Activated T-cell treated with anti-CD3 and anti-CD28 coated beads, Interleukin-2, amount 50 U/mL, for 4 hours (primary cell): Measurements from ENCODE around the gene BCORL1. TPM values are rescaled to one million over a fixed set of nuclear protein-coding genes. Genes with fewer than 3 reads are reported as not detected.

ENCODE experiments used
- ATAC-seq, 2 donors: fragments of 200-7000 bp; cut with Tn5 transposase; one replicate each; pipeline ENCODE4 v1.10.0; 2021
- DNase-seq: peaks from one replicate; pipeline ENCODE4 v3.0.0-alpha.2; 2020
- H3K27me3 Mint-ChIP-seq: one replicate; pipeline ENCODE4 v1.8.0; 2021; ENCODE audit warnings: low read depth, mixed read lengths
- H3K36me3 Mint-ChIP-seq: one replicate; pipeline ENCODE4 v1.8.0; 2022; ENCODE audit warnings: mixed read lengths; ENCODE audit not compliant: insufficient read depth
- H3K4me1 Mint-ChIP-seq: one replicate; pipeline ENCODE4 v1.8.0; 2021; ENCODE audit warnings: low read depth, mixed read lengths
- H3K4me3 Mint-ChIP-seq: one replicate; pipeline ENCODE4 v1.8.0; 2021; ENCODE audit warnings: mild to moderate bottlenecking, moderate library complexity, mixed read lengths
- H3K9me3 Mint-ChIP-seq: one replicate; pipeline ENCODE4 v1.8.0; 2021; ENCODE audit warnings: mixed read lengths
- total RNA-seq, 3 donors: library from RNA; stranded (reverse); gene quantifications; one replicate each; pipeline ENCODE4 v1.2.1, GENCODE V29; 2021

BCORL1 gene
- total RNA-seq, 3 donors from 2014 or later, result 7.9 to 9.0 (median 8.8) TPM

DNA sequence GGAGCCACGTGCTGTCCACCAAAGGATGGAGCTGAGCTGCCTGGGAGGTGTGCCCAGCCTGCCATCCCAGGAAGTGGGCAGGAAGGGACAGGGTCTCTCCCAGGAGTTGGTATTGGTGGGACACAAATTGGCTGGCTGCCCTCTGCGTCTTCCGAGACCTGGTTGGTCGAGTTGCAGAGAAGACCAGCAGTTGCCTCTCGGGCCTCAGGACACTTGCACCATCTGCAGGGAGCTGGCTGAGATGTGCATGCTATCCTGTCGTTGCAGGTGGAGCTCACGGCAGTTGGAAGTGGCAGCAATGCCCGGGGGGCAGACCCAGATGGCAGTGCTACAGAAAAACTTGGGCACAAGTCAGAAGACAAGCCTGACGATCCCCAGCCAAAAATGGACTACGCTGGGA lies 30.2 kb downstream of the BCORL1 start:
- ATAC-seq, result no peak
- no peak for DNase-seq
- H3K4me3 Mint-ChIP-seq, result no peak overlapping the region
- H3K4me1 Mint-ChIP-seq, result no peaks in the 10 kb centered on the region
- H3K9me3 Mint-ChIP-seq, result no peaks in the 10 kb centered on the region
- no peaks in the 10 kb centered on the region for H3K27me3 Mint-ChIP-seq
- peaks cover 4% of the 10 kb centered on the region for H3K36me3 Mint-ChIP-seq

DNA sequence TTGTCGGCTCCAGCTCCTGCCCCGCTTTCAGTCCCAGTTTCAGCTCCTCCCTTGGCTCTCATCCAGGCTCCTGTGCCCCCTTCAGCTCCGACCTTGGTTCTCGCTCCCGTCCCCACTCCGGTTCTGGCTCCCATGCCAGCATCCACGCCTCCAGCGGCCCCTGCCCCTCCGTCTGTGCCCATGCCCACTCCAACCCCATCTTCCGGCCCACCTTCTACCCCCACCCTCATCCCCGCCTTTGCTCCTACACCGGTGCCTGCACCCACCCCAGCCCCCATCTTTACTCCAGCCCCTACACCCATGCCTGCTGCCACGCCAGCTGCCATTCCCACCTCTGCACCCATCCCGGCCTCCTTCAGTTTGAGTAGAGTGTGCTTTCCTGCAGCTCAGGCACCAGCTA lies 31.2 kb downstream of the BCORL1 start:
- Mint-ChIP-seq H3K4me3 (no peak overlapping the region), H3K9me3 (no peaks in the 10 kb centered on the region), H3K27me3 (no peaks in the 10 kb centered on the region), H3K36me3 (peaks cover 4% of the 10 kb centered on the region), H3K4me1 (no peaks in the 10 kb centered on the region)
- ATAC-seq, result no peak
- no peak for DNase-seq

DNA sequence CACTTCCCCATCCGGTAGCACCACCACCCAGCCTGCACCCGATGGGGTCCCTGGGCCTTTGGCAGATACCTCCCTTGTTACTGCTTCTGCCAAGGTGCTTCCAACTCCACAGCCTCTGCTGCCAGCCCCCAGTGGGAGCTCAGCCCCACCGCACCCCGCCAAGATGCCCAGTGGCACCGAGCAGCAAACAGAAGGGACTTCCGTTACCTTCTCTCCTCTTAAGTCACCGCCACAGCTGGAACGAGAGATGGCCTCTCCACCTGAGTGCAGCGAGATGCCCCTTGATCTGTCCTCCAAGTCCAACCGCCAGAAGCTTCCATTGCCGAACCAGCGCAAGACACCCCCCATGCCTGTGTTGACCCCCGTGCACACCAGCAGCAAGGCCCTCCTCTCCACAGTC lies 31.9 kb downstream of the BCORL1 start:
- DNase-seq (no peak), ATAC-seq (no peak)
- Mint-ChIP-seq H3K36me3 (peaks cover 4% of the 10 kb centered on the region), H3K27me3 (no peaks in the 10 kb centered on the region), H3K9me3 (no peaks in the 10 kb centered on the region), H3K4me1 (no peaks in the 10 kb centered on the region), H3K4me3 (no peak overlapping the region)

DNA sequence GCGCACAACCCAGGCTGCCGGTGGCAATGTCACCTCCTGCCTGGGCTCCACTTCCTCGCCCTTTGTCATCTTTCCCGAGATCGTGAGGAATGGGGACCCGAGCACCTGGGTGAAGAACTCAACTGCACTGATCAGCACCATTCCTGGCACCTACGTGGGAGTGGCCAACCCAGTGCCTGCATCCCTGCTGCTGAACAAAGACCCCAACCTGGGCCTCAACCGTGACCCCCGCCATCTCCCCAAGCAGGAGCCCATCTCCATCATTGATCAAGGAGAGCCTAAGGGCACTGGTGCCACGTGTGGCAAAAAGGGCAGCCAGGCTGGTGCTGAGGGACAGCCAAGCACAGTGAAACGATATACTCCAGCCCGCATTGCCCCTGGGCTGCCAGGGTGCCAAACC lies 32.3 kb downstream of the BCORL1 start:
- no peak for DNase-seq
- H3K4me3 Mint-ChIP-seq, result no peak overlapping the region
- peaks cover 5% of the 10 kb centered on the region for H3K36me3 Mint-ChIP-seq
- H3K9me3 Mint-ChIP-seq, result no peaks in the 10 kb centered on the region
- no peaks in the 10 kb centered on the region for H3K27me3 Mint-ChIP-seq
- ATAC-seq, result no peak
- no peaks in the 10 kb centered on the region for H3K4me1 Mint-ChIP-seq

DNA sequence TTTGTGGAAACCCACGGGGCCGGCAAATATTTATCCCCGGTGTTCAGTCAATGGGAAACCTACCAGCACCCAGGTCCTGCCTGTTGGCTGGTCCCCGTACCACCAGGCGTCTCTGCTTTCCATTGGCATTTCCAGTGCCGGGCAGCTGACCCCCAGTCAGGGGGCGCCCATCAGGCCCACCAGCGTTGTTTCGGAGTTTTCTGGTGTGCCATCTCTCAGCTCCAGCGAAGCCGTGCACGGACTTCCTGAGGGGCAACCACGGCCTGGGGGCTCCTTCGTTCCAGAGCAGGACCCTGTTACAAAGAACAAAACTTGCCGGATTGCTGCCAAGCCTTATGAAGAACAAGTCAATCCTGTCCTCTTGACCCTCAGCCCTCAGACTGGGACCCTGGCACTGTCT lies 32.7 kb downstream of the BCORL1 start:
- DNase-seq (no peak), ATAC-seq (no peak)
- Mint-ChIP-seq H3K4me3 (no peak overlapping the region), H3K9me3 (no peaks in the 10 kb centered on the region), H3K27me3 (no peaks in the 10 kb centered on the region), H3K4me1 (no peaks in the 10 kb centered on the region), H3K36me3 (peaks cover 6% of the 10 kb centered on the region)

DNA sequence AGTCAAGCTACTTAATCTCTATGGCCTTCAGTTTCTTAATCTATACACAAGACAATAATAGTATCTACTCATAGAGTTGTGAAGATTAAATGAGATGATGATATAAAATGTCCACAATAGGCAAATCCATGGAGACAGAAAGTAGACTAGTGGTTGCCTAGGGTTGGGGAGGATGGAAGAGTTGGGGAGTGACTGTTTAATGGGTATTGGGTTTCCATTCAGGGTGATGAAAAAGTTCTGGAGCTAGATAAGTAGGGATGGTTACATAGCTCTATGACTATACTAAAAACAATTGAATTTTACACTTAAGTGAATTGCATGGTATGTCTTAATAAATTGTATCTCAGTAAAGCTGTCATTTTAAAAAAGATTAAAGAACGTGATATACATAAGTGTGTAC lies 35.7 kb downstream of the BCORL1 start:
- no peak for ATAC-seq
- Mint-ChIP-seq H3K9me3 (no peaks in the 10 kb centered on the region), H3K4me1 (no peaks in the 10 kb centered on the region)

DNA sequence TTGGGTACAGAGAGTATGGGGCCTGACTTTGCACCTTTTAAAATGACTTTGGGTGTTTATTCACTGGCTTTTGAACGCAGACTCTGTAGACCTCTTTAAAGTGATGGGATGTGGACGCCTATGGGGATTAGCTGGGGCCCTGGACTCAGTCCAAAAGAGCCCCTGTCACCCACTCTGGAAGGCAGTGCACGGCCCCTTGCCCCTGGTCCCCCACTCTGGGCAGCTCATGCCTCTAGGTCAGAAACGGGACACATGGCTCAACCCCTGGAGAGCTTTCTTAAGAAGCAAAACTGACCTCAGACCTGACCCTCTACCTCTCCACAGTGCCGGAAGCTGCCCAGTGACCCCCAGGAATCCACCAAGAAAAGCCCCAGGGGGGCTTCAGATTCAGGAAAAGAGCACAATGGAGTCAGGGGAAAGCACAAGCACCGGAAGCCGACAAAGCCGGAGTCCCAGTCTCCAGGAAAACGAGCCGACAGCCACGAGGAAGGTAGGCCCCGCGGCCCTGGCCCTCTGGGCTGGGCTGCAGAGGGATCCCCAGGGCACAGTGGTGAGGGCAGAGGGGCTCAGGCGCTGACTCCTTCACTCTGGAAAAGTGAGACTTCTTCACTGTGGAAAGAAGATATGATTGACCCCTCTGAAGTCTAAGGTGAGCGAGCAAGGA lies 38.4 kb downstream of the BCORL1 start:
- H3K36me3 Mint-ChIP-seq, result peaks cover 12% of the 10 kb centered on the region
- H3K9me3 Mint-ChIP-seq, result no peaks in the 10 kb centered on the region
- no peaks in the 10 kb centered on the region for H3K27me3 Mint-ChIP-seq
- no peak for DNase-seq
- H3K4me1 Mint-ChIP-seq, result peaks cover 11% of the 10 kb centered on the region
- no peak overlapping the region for H3K4me3 Mint-ChIP-seq
- ATAC-seq, result no peak

More for the DNA sequence above, 35.7 kb downstream of the BCORL1 start:
- DNase-seq, result no peak
- Mint-ChIP-seq H3K27me3 (no peaks in the 10 kb centered on the region), H3K4me3 (no peak overlapping the region), H3K36me3 (peaks cover 9% of the 10 kb centered on the region)

DNA sequence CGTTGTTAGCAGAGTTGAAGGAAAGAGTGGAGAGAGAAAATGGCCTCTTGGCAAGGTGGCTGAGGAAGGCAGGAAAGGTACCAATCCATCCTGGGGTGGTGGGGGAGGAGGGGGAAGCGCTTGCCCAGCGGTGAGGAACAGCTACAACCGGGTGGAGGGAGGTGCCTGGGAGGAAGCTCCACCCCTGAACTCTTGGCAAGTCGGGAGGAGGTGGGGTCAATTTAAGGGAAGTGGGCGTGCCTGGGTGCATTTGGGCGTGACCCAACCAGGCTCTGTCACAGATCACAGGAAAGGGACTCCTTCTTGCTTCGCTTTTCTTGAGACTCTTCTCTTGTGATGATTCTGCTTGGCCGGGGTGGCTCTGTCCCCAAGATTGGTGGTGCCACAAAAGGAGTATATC lies 41.7 kb downstream of the BCORL1 start:
- H3K4me3 Mint-ChIP-seq, result peak overlapping the region; percentile 44
- ATAC-seq (peak; percentile 97 to 100), DNase-seq (peak; percentile 69)
- H3K27me3 Mint-ChIP-seq, result no peaks in the 10 kb centered on the region
- peaks cover 14% of the 10 kb centered on the region for H3K36me3 Mint-ChIP-seq
- peaks cover 11% of the 10 kb centered on the region for H3K4me1 Mint-ChIP-seq
- no peaks in the 10 kb centered on the region for H3K9me3 Mint-ChIP-seq

DNA sequence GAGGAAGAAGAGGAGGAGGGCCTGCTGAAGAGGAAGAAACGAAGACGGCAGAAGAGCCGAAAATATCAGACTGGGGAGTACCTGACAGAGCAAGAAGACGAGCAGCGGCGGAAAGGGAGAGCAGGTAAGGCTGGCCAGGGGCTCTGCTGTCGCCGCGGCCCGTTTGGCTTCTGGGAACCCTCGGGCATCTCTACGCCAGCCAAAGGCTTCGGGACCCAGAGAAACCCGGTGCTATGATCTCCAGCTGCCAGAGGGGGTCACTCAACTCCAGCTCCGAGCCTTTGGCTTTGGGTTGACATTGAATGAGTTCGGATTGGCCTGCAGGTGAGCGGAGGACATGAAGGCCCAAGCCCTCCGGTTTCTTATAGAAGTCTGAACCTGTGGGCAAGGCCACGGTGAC lies 42.8 kb downstream of the BCORL1 start:
- DNase-seq (no peak), ATAC-seq (no peak)
- no peak overlapping the region for H3K4me3 Mint-ChIP-seq
- peaks cover 12% of the 10 kb centered on the region for H3K36me3 Mint-ChIP-seq
- no peaks in the 10 kb centered on the region for H3K9me3 Mint-ChIP-seq
- H3K4me1 Mint-ChIP-seq, result peaks cover 11% of the 10 kb centered on the region
- H3K27me3 Mint-ChIP-seq, result no peaks in the 10 kb centered on the region

DNA sequence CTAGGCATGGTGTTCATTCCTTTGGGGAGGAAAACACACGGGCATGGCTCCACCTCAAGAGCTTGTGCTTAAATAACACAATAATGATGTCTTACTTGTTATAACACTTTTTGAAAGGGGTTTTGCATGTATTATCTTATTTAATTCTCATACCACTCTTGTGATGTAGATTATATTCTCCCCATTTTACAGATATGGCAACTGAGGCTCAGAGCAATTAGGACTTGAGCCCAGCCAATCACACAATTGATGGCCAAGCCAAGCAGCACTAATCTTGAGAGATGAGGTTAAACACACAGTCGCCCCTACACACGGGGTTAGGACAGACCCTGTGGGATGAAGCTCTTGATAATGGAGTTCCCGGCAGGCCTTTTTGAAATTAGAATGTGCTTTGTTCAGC lies 45.1 kb downstream of the BCORL1 start:
- ATAC-seq (no peak), DNase-seq (no peak)
- Mint-ChIP-seq H3K9me3 (no peaks in the 10 kb centered on the region), H3K4me3 (no peak overlapping the region), H3K36me3 (peaks cover 12% of the 10 kb centered on the region), H3K27me3 (no peaks in the 10 kb centered on the region), H3K4me1 (peaks cover 11% of the 10 kb centered on the region)

DNA sequence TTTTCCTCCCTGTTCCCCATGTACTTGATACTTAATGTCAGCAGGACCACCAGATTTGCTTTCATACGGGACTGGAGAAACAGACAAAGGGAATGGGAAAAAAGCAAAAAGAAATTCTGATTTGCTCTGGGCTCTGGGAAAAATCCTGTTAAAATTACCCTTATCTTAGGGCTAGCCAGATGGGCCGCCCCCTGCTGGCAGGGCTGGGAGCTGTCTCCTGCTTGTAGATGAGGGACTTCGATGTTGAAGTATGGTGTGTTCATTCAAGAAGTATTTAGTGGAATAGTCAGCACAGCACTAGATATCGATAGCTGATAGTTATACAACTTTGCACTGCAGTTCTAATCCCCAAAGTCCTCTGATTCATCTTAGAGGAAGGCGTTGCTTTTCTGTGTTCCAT lies 45.8 kb downstream of the BCORL1 start:
- ATAC-seq, result no peak
- Mint-ChIP-seq H3K36me3 (peaks cover 9% of the 10 kb centered on the region), H3K4me3 (no peak overlapping the region)

DNA sequence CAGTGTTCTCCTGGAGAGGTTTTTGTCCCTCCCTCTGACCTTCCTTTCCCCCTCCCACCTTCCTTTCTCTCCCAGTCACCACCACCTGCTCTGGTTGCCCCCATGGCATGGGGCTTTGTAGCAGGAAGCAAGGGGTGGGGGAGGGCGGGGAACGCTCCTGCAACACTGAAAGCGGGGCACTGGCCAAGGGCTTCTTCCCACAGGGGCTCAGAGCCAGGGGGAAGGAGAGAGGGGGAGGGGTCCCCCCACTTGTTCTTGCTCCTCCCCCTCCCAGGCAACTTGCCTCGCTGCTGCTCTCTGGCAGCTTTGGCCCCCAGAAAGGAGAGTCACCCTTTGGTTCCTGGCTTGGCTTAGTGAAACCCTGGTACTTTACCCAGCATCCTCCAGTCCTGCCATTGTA lies 48.4 kb downstream of the BCORL1 start:
- Mint-ChIP-seq H3K36me3 (peaks cover 4% of the 10 kb centered on the region), H3K4me1 (no peaks in the 10 kb centered on the region), H3K27me3 (no peaks in the 10 kb centered on the region), H3K4me3 (no peak overlapping the region), H3K9me3 (no peaks in the 10 kb centered on the region)
- ATAC-seq, result no peak
- DNase-seq, result no peak

More for the DNA sequence above, 45.8 kb downstream of the BCORL1 start:
- Mint-ChIP-seq H3K9me3 (no peaks in the 10 kb centered on the region), H3K4me1 (peaks cover 11% of the 10 kb centered on the region), H3K27me3 (no peaks in the 10 kb centered on the region)
- DNase-seq, result peak; percentile 45

DNA sequence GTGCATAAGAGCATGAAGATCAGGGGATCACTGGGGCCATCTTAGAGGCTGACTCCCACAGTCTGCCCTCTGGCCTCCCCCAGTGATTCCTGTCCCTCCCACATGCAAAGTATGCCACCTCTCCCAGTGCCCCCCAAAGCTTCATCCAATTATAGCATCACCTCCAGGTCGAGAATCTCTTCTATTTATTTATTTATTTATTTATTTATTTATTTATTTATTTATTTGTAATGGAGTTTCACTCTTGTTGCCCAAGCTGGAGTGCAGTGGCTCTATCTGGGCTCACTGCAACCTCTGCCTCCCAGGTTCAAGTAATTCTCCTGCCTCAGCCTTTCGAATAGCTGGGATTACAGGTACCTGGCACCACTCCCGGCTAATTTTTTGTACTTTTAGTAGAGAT lies 50.1 kb downstream of the BCORL1 start:
- Mint-ChIP-seq H3K36me3 (peaks cover 4% of the 10 kb centered on the region), H3K4me3 (no peak overlapping the region), H3K9me3 (no peaks in the 10 kb centered on the region), H3K4me1 (no peaks in the 10 kb centered on the region), H3K27me3 (no peaks in the 10 kb centered on the region)
- no peak for DNase-seq
- no peak for ATAC-seq

DNA sequence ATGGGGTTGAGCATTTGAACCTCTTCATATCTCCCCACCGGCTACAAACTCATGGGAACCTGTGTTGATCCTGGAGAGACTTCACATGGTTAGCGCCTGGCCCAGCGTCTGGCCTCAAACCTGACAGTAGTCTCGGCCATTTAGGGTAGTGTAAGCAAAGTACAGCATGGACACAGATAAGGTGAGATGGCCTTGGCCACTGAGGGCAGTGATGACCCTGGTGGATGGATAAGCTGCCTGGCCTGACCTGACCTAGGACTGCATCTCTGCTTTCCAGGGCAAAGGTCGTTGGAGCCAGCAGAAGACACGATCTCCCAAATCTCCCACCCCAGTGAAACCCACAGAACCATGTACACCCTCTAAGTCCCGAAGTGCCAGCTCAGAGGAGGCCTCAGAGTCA lies 51.7 kb downstream of the BCORL1 start:
- DNase-seq, result no peak
- H3K4me3 Mint-ChIP-seq, result no peak overlapping the region
- H3K9me3 Mint-ChIP-seq, result no peaks in the 10 kb centered on the region
- H3K36me3 Mint-ChIP-seq, result peaks cover 2% of the 10 kb centered on the region
- no peaks in the 10 kb centered on the region for H3K4me1 Mint-ChIP-seq
- H3K27me3 Mint-ChIP-seq, result no peaks in the 10 kb centered on the region
- no peak for ATAC-seq

DNA sequence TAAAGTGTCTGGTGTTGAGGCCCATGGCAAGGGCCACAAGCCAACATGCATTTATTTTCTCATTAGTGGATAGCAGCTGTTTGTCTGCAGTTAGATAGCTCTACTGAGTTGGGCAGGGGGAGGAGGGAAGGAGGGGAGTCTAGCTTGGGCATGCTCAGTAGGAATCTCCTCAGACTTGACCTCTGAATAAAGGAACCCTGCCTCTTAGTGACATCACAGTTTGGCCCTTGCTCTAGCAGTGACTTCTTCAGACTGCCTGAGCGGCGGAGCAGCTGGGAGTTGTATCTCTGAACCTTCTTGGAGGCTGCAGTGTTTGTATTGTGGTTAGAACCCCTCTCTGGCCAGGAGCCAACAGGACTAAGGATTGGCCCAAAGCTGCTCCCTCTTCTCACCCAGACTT lies 57.4 kb downstream of the BCORL1 start:
- Mint-ChIP-seq H3K4me3 (no peak overlapping the region), H3K9me3 (no peaks in the 10 kb centered on the region), H3K36me3 (peaks cover 3% of the 10 kb centered on the region), H3K27me3 (no peaks in the 10 kb centered on the region), H3K4me1 (no peaks in the 10 kb centered on the region)
- no peak for ATAC-seq
- no peak for DNase-seq

DNA sequence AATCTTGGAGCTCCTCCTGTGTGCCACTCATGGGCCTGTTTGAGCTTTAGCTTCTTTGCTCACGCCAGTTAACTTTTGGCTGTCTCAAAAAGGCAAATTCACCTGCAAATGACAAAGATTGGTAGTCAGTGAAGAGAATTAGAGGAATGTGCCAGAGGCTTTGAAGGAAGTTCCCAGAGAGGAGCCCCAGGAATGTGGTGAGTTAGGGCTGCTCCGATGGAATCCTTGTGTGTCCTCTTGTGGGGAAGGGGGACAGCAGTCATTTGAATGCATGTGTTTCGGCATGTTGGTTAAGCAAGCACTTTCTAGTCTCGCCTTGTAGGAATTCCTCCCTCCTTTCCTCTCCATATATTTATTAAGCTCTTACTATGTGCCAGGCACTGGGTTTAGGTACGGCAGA lies 65.0 kb downstream of the BCORL1 start:
- H3K27me3 Mint-ChIP-seq, result no peaks in the 10 kb centered on the region
- peaks cover 8% of the 10 kb centered on the region for H3K36me3 Mint-ChIP-seq
- H3K4me3 Mint-ChIP-seq, result no peak overlapping the region
- ATAC-seq, result no peak
- no peak for DNase-seq
- H3K9me3 Mint-ChIP-seq, result no peaks in the 10 kb centered on the region
- H3K4me1 Mint-ChIP-seq, result no peaks in the 10 kb centered on the region
